Stimulated activated CD8-positive, alpha-beta memory T cell treated with anti-CD3 and anti-CD28 coated beads, Interleukin-12 subunit alpha, Interleukin-12 subunit beta, amount 100 ng/mL, for 4 hours (primary cell): ENCODE measurements around the gene ABCA1.
"Not testable (repeated sequence)": the region's sequence is repeated elsewhere in the genome, so short reads cannot be mapped to it uniquely, and the experiment has no call there.

Experiments
- DNase-seq: peaks from one replicate; pipeline ENCODE4 v3.0.0-alpha.2; 2020; ENCODE audit warnings: low read depth

Gene ABCA1

DNA sequence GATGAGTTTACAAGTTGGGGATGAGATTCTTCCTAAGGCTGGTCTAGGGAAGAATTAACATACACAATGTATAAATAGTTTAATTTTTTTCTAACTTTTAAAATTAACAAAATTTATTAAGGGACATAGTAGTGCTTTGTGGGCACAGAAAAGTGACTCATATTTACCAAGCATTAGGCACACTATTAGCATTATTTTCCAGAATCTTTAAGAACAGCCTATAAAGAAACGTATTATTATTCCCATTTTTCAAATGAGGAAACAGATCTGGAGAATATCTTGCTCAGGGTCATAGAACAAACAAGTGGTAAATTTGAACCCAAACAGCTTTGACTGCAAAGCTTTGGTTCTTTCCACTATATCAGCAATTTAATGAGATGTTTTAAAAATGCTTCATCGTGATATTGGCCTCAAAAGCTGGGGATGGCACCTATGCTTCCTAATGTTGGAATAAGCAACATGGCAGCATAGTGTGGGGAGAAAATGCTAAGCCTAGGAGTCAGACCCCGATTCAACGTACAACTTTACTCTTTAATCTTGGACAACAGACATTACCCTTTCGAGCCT lies 55.9 kb downstream of the ABCA1 start:
- no peak for DNase-seq

DNA sequence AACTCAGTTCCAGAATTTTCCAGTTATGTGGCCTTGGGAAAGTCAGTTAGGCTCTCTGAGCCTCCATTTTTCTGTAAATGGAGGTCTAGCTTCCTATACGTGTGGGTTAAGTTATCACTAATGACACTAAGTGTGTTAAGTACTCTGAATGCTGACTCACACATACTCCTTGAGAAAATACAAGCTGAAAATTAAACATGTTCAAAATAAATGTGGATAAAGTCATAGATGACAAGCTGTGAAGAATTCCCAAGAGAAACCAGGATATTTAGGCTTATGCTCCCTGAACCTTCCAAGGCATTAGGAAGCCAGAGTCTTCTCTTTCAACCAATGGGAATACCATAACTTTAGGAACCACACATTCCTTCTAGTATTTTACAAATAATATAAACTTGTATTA lies 58.1 kb downstream of the ABCA1 start:
- no peak for DNase-seq

DNA sequence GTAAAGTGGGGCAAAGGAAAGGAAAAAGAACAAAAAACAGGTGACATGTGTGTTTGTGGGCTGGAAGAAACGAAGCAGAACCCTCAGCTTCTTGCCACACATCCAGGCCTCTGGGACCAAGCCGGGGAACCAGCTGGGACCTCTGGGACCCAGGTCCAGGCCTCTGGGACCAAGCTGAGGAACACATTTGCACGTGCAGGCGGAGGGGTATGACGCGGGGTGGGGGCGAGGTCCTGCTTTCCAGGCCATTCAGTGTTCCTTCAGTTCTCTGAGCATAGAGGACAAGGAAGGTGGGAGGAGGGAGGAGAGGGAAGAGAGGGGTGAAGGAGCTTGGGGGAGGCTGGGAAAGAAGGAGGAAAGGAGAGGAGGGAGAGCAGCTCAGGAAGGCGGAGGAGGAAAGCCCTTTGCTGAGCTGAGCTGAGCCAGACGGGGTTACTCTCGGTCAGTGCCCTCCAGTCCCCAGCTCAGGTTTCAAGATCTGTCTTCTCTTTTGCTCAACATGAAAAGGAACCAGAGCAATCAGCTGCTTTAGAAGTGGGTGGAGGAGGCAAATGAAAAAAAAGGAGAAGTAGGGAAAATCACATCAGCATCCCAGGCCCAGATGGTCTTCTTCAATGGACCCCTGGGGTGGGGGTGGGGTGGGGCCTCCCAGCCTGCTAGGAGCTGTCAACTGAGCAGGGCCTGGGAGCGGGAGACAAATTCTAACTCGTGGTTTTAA lies 59.1 kb downstream of the ABCA1 start:
- DNase-seq: no peak

DNA sequence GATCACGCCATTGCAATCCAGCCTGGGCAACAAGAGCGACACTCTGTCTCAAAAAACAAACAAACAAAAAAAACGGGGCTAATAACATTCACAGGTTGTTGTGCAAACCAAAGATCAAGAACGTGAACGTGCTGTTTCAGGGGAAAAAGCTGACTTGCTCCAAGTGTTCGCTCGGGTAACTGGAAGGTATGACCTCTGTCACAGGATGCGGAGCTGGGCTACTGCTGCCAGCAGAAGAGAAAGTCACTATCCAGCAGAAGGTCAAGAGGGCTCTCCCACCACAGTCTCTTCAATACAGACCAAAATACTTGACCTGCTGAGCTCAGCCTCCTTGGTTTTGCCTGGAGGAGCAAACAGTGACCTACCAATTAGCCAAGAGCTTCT lies 59.7 kb downstream of the ABCA1 start:
- DNase-seq: no peak

DNA sequence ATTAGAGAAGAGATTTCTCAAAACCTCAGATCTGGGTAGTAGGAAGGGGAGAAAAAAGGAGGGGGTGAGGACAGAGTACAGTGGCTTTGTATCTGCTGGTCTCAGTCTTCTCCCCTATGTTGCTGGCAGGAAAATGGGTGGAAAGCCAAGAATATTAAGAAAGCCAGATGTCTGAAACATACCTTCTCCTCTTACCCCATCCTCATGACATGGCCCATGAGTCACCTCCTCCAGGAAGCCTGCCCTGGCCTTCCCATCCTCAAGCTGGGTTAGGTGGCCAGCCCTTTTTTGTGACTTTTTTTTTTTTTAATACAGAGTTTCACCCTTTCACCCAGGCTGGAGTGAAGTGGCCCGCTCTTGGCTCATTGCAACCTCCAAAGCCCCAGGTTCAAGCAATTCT lies 61.8 kb downstream of the ABCA1 start:
- DNase-seq: no peak

DNA sequence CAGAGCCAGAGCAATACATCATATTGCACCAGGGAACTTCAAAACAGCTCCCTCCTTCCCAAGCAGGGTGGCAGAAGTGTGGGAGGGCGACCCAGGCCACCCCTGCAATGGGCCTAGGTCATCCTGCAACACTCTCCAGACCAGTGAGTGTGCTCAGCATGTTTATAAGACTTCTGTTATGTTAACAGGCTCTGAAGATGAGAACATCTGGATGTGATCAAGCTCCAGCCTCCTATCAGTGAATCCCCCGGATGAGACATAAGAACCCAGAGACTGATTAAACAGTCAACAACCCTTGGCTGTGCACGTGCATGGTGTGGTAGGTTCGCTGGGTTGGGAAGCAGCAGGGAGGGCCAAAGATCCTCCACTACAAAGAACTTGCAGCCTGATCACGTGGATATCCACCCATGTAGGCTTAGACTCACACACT lies 63.3 kb downstream of the ABCA1 start:
- no peak for DNase-seq

DNA sequence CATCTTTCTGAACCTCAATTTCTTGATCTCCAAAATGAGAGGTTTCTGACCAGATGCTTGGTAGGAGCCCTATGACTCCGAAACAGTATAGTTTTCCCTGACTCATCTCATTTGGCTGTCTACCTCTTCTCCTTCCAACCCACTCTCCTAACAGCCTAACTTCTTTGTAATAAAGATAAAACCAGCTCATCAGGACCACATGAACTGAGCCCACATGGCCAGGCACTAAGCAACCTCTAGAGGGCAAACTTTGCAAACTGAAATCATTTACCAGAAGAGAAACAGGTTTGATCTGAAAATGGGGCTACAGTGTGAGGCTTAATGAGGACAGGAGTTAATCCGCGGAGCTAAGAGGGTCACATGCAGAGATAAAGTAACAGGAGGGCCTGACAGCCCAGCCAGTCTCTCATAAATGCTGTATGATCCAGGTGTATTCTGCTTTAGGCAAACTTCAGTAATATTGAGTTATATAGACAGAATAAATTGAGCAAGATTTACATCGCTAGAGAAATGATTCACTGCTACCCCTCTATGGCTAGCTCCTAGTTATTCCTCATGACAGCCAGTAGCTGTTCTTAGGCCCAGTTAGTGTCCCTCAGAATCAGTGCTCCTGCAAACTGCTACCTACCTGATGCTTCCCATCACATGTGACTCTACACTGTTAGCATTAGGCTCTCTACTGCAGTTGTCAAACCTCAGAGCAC lies 64.6 kb downstream of the ABCA1 start:
- DNase-seq: no peak

DNA sequence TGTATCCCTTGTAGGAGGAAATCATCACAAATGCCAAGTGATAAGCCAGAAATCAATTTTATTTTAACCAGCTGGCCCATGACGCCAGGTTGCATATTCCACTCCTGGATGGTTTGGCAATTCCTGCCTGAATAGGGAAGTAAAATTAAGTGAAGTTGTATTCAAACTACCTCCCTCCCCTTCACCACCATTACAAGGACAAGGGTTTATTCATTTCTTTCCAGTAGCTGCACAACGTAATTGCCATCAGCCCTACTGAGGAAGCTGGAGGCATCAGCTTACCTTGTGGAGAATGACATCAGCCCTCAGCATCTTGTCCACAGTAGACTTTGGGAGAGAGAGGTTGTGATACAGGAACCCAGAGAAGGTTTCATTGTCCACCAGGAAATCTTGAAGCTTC lies 66.6 kb downstream of the ABCA1 start:
- no peak for DNase-seq

DNA sequence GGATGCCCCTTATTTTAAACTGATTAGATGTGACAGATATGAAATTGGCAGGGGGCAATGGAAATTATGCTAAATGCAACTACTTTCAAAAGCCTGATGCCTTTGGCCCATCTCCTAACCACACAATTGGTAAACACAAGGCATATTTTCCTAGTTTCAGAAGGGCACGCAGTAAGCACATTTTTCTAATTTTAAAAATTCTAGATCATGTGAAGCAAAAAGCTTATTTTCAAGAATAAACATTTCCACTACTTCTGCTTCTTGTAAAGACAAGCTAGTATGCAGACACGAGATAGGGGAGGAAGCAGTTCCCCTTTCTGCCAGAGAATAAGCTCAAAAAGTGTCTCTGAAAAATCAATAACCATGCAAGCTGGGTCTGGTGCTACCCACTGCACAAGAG lies 67.7 kb downstream of the ABCA1 start:
- DNase-seq: no peak

DNA sequence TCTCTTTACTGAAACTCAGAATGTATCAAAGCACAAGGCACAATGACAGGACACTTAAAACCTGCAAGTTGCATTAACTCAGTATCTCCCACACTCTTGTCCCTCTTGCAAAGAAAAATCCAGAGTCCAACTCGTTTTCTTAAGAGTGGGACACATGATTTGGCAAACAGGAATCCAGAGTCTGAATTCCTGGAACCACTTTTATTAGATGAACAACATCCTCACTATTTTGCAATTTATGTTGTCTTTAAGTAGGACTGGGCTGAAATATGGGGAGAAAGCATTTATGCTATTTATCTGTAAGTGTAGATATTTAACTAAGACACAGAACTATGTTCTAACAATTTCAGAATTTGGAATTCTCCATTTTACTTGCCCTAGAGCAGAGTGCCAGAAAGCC lies 69.1 kb downstream of the ABCA1 start:
- no peak for DNase-seq

DNA sequence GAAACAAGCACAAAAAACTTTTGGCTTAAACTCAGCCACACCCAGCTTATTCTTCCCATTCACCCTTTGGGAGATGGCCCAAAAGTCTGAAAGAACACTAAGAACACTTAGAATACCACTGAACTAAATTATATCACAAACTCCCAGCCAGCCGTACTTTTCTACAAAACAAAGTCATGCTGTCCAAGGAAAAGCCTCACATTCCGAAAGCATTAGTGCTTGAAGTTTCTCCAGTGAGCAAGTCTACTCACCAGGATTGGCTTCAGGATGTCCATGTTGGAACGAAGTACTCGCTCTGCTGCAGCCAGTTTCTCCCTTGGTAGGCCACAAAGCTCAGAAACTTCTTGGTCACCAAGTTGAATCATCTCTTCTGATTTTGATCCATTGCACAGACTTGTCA lies 69.7 kb downstream of the ABCA1 start:
- no peak for DNase-seq

DNA sequence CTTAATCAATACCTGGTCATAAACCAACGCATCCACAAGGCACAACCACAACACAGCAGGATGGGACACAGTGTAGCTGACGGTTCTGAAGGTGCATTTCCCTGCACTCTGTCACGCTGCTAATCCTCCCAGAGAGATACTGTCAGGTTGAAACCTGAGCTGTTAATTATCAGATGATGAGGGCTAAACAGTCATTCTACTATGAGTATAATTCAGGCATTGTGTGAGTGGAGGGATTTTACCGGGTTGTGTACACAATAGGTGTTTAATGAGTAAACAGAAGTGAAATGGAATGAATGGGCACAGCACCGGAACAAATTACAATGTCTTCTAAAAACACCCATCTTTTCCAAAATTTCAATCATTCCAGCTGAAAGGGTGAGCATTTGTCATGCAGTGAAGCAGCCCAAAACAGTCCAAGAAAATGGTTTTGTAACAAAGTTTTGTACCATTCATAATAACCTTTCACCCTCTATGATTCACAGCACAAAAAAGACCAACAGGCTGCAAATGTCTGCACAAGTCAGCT lies 71.5 kb downstream of the ABCA1 start:
- DNase-seq: no peak

DNA sequence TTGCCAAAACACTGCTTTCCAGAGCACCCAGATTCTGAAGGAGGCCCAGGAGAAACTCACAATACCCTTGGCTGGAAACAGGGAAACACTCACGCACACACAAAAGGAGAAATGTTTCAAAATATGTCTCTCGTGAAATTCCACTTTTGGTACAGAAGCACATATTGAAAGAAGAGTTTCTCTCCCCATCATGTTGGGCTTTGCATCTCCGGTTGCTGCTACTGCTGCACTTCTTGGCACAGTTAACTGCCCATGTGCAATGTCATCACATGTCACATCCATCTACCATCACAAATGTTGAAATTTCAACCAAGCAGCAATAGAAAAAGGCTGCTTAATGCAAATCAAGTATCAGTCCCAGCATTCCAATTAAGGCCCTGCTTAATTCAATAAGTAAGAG lies 72.1 kb downstream of the ABCA1 start:
- DNase-seq: no peak

DNA sequence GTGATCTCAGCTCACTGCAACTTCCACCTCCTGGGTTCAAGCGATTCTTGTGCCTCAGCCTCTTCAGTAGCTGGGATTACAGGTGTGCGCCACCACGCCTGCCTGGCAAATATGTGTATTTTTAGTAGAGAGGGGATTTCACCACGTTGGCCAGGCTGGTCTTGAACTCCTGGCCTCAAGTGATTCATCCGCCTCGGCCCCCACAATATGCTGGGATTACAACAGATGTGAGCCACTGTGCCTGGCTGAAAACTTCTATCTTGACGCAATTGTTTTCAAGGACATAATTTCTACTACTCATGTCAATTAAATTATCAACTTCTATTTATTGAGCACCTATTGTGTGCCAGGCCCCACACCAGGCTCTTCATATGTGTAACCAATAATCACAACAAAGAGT lies 72.7 kb downstream of the ABCA1 start:
- DNase-seq: not testable (repeated sequence)

DNA sequence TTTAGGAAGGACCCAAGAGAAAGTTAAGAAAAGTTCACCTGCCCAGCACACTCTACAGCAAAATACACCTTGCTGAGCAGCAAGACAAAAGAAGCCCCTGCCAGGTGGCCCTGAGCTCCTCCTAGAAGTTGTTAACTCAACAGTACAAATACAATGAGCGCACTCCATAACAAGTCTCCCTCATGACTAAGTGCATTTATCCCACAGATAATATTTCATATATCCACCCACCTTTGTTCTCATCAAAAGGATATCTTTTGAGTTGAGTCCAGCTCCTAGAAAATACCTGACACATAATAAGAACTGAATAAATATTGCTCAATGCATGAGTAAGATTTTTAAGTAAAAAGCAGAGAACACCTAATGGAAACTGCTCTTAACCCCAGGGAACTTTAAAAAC lies 73.3 kb downstream of the ABCA1 start:
- DNase-seq: no peak

DNA sequence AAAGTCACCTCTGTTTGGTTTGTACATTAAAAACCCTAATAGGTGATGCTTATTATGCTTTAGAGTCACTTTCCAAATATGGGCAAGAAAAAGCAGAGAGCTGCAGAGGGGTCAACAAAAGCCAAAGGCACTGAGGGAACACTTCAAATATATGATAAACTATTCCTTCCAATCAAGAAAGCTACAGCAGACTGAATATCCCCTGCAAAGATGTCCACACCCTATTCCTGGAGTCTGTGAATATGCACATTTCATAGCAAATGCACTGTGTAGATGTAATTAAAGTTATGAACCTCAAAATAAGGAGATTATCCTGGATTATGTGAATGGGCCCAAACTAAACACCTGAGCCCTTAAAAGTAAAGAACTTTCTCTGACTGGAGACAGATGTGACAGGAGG lies 74.3 kb downstream of the ABCA1 start:
- DNase-seq: no peak

DNA sequence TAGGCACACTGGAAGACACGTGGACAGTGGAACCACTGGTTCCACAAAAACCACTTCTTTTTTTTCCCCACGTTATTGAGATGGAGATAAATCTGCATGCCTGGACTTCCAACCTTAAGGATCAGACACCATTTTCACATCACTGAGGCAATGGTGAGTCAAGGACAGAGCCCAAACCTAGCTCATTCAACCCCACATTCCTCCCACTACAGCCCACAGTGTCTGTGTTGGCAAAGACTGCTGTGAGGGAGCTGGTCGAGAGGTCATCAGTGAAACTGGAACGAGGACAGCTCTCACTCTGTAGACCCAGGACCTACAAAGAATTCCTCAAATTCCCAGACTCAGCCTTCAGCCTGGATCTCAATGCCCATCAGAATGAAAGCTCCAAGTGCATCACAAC lies 74.8 kb downstream of the ABCA1 start:
- no peak for DNase-seq

DNA sequence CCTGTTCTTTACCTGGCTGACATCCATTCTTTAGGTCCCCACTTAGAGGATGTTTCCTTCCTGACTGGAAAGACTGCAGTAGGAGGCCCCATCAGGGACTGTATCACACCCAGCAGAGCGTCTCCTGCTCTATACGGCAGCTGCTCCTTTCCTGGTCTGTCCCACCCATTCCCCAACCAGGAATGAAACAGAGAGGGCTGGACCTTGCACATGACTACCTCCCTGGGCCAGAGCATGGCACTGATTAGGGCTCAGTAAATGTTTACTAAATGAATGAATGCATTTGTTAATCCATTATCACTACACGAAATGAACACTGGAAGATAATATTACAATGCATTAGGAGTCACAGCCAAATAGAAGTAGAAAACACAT lies 76.4 kb downstream of the ABCA1 start:
- DNase-seq: no peak

DNA sequence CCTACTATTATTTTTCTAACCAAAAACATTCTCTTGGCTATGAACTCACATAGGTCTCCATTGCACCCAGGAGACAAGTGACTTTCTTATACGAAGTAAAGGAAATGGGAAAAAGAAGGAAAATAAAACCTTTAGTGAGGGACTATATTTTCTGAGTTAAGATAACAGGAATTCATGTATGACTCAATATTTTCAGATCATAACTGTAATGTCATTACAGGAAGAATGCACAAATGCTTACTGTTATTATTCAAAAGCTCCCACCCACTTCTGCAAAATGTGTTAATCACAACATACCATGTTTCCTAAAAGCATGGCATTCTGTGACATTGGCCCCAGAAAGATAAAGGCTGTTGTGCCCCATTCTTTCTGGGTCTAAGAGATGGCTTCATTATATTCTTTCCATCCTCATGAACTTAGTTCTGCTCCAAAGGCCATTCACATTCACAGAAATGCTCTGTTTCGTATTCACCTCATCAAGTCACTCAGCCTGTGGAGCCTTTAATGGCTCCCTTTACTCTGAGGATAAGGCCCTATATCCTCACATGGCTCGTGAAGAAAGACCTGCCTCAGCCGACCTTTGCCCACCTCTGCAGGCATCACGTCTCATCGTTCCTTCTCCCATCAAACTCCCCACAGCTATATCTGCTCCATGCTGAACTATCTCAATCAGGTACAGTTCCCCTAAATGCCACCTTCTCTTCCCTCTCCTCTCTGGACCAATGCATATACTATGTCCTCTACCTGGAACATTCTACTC lies 77.0 kb downstream of the ABCA1 start:
- no peak for DNase-seq

DNA sequence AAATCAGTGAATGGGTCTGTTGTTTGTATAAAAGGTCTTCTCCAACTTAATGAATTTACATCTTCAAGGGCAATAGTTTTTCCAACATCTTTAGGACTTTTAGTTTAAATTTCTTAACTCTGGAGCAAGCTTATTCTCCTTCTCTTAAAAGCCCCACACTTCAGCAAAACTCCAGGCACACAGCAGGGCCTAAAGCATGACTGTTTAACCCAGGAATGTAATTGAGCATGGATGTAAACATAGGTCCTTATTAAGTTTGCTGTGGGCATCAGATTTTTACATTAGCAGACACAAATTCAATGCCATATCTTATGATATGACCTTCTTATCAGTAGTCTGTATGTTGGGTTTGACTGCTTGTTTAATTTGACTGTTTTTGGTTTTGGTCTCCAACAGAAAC lies 78.9 kb downstream of the ABCA1 start:
- no peak for DNase-seq

DNA sequence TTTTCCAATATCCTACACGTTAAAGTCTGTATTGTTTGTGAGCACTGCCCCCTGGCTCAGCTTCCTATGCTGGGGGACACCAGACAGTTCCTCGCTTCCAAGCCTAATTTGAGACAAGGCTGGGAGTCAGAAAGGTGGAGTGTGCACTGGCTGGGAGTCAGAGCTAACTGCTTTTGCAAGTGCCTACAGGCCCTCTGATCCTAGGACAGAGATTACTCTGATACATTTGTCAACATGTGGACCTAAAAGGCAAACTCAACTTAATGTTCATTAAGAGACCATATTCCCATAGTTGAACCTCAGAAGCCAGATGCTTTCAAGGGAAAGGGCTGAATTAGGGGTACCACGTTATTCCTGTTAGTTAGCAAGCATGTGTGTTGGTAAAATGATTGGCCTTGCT lies 83.2 kb downstream of the ABCA1 start:
- DNase-seq: no peak

DNA sequence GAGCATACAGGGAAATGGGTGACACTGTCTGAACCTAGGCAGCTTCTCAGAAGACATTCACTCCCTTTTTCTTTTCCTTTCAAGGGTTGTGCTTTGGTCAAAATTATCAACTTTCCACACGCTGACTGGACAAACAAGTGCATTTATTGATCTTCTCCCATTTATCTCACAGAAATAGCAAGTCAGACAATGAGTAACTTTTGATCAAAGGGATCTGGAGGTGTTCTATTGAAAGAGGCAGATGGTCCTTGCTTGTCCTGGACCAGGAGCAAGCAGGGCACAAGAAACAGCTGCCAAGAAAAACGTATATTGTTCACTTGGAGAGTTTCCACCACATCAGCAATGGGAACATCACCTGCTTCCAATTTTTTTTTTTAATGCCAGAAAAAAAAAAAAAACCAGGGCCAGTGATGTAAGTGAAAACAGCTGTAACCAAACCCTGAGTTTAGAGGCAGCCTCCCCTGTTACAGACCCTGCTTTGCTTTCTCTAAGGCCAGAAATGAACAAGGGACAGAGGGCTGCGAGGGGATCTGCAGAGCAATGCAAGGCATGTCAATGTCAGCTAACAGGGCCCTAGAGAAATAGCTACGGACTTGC lies 84.2 kb downstream of the ABCA1 start:
- DNase-seq: no peak
